Activated CD4-positive, alpha-beta T cell treated with anti-CD3 and anti-CD28 coated beads, Interleukin-2, amount 50 U/mL, for 16 hours (primary cell): ENCODE data around the gene TFG.
"Not testable (repeated sequence)": the region's sequence is repeated elsewhere in the genome, so short reads cannot be mapped to it uniquely, and the experiment has no call there.

Experiments used
- DNase-seq: peaks from one replicate; pipeline ENCODE4 v3.0.0-alpha.2; 2020

Gene TFG

DNA sequence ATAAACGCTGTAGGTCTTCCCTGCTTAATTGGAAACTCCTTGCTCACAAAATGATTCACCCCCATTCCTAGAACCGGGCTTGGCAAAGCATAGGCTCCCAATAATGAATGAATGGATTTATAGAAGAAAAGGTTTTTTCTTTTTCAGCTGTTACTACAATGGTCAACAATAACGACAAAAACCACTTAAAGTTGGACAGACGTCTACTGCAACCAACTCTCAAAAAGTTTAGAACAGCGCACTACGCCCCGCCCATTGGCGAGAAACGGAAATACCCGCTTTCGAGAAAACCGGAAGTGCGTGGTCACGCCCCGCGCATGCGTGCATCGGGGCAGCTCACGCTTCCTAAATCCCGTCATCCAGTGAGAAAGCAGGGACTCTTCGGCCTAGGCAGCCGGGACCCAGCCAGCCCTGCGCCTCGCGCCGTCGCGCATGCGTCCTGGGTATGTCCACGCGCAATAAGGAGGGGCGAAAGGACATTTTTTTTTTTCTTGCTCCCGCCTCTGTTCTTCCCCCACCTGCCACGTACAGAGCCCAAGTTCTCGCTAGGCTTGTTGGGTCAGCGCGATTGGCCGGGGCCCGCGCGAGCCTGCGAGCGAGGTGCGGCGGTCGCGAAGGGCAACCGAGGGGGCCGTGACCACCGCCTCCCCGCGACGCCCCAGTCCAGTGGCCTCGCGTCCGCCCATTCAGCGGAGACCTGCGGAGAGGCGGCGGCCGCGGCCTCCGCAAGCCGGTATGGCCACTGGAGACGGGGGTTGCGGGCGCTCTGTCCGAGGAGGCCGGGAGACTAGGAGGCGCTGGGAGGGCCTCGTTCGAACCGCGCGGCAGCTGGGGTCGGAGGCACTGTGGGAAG is at the start of gene TFG:
Gene TFG (plus strand): TSS at position 506 of the 853 bp plus-strand sequence. CDS start 4,192 bp downstream, outside the sequence.
- peak; percentile 99 for DNase-seq

DNA sequence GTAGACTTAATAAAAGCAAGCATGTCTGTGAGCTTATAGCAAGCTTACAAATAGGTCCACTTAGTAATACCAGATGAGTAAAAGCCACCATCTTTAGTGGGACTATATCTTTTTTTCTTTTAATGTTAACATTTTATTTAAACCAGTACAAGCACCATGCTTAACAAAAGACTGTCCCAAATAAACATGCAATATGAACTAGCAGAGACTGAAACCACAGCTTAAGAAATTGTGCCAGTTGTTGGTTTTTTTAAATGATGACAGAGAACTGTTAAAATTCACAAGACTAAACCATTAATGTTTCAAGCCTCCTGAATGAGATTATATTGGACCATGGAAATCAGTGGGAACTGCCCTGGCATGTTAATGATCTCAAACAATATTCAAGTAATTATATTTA is 48.0 kb upstream of the TFG start:
- not testable (repeated sequence) for DNase-seq

GRCh38 chr3:100662113-100662823 is 47.0 kb upstream of the TFG start:
- no peak for DNase-seq

DNA sequence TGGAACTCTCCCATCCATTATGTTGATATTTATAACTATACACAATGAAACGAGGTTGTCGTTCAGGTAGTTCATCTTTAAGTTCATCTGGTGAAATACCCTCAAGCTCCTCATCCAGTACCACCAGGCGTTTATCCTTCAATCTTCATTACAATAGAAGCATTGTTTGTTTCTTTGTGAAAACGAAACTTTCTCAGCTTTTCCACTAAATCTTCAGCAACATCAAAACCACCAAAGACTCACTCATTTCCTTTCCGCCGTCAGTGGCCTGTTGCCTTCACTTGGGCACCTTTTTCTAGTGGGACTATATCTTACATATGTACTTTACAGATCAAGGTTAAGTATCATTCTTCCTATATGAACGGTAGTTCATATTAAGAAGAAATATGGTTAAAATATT is 44.1 kb upstream of the TFG start:
- peak; percentile 72 for DNase-seq

DNA sequence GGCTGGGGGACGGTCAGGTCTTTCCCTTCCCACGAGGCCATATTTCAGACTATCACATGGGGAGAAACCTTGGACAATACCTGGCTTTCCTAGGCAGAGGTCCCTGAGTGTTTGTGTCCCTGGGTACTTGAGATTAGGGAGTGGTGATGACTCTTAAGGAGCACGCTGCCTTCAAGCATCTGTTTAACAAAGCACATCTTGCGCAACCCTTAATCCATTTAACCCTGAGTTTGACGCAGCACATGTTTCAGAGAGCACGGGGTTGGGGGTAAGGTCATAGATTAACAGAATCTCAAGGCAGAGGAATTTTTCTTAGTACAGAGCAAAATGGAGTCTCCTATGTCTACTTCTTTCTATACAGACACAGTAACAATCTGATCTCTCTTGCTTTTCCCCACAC is 42.6 kb upstream of the TFG start:
- DNase-seq, result not testable (repeated sequence)

DNA sequence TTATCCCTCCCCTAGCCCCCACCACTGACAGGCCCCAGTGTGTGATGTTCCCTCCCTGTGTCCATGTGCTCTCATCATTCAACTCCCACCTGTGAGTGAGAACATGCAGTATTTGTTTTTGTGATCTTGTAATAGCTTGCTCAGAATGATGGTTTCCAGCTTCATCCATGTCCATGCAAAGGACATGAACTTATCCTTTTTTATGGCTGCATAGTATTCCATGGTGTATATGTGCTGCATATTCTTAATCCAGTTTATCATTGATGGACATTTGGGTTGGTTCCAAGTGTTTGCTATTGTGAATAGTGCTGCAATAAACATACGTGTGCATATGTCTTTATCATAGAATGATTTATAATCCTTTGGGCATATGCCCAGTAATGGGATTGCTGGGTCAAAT is 42.0 kb upstream of the TFG start:
- not testable (repeated sequence) for DNase-seq

GRCh38 chr3:100670995-100671394 is 38.3 kb upstream of the TFG start:
- not testable (repeated sequence) for DNase-seq

GRCh38 chr3:100681496-100681895 is 27.8 kb upstream of the TFG start:
- DNase-seq, result no peak

DNA sequence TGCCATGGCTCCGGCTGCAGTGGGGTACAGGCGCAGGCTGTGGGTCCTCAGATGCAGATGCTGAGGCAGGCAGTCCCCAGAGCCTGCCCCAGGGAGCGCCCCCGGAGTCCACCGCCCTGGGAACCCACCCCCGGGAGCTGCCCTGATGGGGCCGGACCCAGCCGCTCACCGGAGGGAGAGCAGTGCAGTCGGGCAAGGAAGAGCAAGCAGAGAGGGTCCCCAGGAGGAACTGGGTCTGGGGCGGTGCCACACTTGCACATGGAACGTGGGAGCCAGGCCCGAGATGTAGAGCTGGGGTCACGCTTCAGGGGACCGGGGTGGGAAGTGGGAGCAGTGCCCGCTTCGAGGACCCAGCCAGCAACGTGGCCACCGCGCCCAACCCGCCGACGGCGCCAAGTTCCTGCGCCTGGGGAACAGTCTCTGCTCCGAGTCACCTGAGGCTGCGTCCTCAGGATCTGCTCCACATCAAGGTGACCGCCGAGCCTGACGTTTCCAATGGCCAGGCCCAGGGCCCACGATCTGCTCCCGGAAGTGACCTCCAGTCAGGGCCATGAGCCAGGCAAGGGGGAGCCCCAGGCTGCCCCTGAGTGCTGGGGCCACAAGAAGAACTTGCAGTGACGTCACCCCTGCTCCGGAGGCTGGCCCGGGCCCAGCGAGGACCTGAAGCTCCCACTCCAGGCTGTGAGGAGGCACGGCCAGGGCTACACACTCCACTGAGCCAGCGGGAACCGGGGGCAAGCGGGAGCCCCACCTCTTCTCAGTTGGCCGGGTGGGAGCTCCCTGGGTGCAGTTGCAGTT is 27.0 kb upstream of the TFG start:
- no peak for DNase-seq

DNA sequence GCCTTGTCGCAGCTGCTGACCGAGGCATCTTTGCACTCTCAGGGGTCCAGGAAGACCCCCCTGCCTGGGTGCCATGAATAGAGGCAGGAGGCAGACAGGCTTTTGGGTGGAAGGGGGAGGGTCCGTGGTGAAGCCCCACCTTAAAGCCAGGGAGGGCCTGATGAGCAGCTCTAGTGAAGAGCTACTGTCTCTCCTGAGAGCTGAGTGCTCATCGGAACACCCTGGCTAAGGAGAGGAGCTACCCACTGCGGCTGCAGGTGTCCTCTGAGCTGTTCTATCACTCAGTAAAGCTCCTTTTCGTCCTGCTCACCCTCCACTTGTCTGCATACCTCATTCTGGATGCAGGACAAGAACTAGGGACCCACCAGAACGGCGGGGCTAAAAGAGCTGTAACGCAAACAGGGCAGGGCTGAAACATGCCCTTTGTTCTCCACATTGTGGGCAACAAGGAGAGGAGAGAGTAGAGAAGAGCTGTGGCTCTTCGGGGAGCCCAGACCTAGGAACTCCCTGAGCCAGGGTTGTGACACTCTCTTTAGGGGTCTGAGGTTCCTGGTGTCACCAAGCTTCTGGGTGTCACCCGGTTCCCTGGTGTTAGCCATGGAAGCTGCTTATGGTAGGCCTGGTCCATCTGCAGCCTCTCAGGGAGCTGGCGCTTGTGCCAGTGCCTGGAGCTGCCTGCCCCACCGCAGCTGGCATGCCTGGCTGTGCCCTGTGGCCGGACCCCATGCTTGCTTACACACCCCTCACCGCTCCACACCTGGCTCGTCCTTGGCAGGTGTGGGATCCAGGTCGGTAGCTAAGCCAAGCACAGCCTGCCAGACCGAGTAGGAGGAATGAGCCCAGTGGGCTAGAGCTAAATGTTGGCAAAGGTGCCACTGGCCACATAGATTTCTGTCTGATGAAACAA is 26.2 kb upstream of the TFG start:
- no peak for DNase-seq

GRCh38 chr3:100693225-100693624 is 16.1 kb upstream of the TFG start:
- DNase-seq, result no peak

DNA sequence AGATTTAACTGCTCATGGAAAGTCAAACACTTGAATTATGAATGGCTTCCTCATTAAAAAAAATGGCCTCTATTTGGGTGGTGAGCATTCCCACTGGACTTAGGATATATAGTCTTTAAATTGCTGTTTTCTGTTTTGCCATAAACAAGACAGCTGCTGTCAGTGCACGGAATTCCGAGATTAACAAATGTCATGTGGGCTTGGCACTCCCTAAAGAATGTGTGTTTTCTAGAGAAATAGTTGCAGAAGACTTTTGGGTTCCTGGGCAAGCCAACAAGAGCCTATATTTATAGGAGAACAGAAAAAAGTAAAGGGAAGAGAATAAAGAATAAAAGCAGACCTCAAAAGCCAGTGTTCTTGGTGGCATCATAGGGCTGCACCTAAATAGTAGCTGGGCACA is 13.6 kb upstream of the TFG start:
- DNase-seq, result no peak

DNA sequence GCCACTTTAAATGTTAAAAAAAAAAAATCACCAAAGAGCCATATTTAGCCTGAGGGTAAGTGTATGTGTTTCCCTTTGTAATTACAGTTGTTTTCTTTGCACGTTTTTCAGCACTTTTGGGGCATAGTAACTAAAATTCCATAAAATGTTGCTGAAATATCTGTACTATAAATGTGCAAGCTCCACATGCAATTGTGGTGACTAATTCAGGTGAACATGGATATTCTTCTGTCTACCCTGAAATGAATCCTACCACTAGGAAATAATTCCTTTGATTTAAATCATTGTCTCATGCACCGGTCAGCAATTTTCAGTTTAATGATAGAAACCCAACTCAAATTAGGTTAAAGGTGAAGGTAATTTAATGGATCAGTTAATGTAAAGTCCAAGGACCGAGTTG is 13.1 kb upstream of the TFG start:
- DNase-seq, result no peak

DNA sequence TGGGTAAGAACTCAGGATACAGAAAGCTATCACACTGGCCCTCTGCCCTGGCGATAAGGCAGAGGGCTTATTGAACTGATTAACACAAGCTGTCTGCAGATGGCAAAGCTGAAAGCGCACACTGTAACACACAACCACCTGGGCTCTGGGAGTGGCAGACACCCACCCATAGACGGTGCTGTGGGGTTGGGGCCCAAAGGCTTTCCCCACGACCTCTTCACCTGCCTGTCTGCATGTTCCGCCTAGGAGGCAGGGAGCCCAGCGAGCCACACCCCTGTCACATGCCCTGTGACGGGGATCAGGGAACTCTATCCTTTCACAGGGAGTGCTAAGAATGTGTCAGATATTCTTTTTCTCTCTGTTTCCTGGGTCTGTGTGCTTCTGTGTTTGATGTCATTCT is 12.1 kb upstream of the TFG start:
- no peak for DNase-seq

DNA sequence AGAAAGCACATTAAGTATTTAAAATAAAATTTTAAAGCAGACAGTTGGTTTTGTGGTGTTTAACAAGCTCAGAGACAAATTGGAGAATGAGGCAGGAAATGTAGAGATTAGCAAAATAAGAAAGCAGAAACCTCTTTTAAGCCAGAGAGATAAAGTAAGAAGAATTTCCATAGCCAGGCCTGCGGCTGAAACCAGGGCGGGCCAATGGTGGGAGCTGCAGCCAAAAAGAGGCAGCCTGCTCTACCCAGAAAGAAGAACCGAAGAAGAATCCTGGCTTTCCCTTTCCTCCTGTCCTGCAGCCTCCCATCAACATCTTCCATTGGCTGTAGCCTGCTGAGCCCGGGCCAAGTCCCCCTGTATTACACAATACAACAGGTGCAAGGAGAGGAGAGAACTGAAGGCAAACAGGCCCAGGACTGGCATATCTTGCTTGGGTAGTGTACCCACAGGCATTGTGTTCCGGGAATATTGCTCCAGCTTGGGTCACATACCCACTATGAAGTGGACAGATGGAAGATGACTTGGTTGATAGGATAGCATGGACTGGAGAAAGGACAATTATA is 11.5 kb upstream of the TFG start:
- DNase-seq, result no peak

DNA sequence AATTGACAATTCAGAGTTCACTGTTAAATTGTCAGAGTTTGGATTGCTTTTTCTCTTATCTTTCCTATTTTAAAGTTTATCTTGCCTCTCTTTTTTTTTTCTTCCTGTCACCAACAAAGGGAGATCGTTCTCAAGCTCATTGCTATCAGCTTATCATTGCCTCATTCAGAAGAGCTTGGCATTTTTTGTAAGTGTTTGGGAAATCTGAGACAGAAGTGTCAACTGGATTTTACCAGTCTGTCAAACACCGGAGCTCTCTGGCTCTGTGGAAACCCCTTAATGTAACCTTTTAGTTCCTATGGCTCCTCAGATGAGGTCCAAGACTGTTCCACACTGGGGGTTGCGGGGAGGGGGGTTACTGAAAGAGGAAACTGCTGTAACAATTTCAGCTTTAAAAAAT is 10.6 kb upstream of the TFG start:
- DNase-seq, result no peak

GRCh38 chr3:100700708-100701107 is 8.6 kb upstream of the TFG start:
- no peak for DNase-seq

DNA sequence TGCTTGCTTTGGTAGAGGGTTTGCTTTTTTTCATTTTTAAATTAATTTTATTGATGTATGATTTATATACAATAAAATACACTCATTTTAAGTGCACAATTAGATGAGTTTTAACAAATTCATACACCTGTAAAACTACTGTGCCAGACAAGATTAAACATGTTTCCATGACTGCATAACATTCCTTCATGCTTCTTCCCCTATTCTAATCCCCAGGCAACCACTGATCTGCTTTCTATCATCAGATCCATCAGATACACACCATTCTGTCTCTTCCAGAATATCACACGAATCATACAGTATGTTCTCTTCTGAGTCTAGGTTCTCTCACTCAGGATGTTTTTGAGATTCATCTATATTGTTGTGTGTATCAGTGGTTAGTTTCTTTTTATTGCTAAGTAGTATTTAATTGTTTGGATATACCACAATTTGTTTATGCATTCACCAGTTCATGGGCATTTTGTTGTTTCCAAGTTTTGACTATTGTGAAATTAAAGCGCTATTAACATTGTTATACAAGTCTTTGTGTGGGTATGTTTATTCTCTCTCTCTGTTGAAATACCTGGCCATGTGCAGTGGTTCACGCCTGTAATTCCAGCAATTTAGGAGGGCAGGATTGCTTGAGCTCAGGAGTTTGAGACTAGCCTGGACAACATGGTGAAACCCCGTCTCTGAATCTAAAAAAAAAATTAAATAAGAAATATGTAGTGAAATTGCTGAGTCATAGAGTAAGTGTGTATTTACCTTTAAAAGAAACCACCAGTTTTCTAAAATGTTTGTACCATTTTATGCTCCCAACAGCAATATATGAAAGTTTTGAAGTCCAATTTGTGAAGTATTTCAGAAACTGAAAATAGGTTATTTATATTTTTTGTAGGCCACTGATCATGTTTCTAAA is 7.0 kb upstream of the TFG start:
- no peak for DNase-seq

GRCh38 chr3:100702980-100703345 is 6.3 kb upstream of the TFG start:
- DNase-seq, result no peak

- DNase-seq, result no peak
Measured at GRCh38 chr3:100703865-100704264, 5.4 kb upstream of the TFG start.

GRCh38 chr3:100706365-100706764 is 2.9 kb upstream of the TFG start:
- no peak for DNase-seq
